ENCODE data around the gene PRDM16.

DNA sequence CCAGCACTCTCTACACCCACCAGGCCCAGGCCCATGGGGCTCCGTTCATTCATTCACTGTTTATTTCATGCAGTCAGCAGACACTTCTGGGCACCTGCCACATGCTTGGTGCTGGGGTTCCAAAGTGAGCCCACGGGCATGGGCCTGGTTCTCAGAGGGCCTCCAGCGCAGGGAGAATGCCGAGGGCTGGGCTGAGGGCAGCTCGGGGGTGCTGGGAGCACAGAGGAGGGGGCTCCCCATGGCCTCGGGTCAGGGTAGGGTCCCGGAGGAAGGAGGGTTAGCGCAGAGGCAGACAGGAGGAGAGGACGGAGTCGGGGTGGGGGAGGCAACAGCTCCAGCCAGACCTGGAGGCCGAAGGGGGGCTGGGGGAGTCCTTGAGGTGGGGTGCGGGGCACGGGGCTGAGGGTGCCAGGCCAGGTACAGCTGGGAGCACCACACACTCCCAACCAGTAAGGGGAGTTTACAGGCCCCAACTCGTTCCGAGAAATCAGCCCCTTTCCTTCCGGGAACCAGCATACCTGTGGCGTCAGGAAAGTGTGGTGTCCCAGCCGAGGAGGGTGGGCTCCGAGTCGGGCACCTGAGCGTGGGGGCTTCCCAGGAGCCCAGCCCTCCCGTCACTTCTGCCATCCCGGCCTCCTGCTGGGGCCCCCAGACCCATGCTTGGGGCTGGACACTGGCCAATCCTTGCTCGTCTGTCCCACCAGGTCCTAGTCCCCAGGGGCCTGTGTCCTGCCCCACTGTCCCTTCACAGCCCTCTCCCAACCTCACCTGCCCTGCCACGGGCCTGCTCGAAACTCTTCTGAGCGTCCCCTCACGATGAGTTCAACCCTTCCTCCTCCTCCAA lies 396.3 kb downstream of the PRDM16 start:
- TF ChIP-seq, protein P1, sequence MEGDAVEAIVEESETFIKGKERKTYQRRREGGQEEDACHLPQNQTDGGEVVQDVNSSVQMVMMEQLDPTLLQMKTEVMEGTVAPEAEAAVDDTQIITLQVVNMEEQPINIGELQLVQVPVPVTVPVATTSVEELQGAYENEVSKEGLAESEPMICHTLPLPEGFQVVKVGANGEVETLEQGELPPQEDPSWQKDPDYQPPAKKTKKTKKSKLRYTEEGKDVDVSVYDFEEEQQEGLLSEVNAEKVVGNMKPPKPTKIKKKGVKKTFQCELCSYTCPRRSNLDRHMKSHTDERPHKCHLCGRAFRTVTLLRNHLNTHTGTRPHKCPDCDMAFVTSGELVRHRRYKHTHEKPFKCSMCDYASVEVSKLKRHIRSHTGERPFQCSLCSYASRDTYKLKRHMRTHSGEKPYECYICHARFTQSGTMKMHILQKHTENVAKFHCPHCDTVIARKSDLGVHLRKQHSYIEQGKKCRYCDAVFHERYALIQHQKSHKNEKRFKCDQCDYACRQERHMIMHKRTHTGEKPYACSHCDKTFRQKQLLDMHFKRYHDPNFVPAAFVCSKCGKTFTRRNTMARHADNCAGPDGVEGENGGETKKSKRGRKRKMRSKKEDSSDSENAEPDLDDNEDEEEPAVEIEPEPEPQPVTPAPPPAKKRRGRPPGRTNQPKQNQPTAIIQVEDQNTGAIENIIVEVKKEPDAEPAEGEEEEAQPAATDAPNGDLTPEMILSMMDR (IDR thresholded peaks at IDR 0.05): no peak
- TF ChIP-seq POLR2AphosphoS5 (IDR thresholded peaks at IDR 0.05; ENCODE audit: low read depth, low read length) (no peak), TCF7L2 (IDR thresholded peaks at IDR 0.05; ENCODE audit: low read depth, low read length) (no peak), SIN3A (IDR thresholded peaks at IDR 0.05; ENCODE audit: borderline replicate concordance, insufficient read depth, low read depth, low read length) (no peak)
- TF ChIP-seq, protein P2, sequence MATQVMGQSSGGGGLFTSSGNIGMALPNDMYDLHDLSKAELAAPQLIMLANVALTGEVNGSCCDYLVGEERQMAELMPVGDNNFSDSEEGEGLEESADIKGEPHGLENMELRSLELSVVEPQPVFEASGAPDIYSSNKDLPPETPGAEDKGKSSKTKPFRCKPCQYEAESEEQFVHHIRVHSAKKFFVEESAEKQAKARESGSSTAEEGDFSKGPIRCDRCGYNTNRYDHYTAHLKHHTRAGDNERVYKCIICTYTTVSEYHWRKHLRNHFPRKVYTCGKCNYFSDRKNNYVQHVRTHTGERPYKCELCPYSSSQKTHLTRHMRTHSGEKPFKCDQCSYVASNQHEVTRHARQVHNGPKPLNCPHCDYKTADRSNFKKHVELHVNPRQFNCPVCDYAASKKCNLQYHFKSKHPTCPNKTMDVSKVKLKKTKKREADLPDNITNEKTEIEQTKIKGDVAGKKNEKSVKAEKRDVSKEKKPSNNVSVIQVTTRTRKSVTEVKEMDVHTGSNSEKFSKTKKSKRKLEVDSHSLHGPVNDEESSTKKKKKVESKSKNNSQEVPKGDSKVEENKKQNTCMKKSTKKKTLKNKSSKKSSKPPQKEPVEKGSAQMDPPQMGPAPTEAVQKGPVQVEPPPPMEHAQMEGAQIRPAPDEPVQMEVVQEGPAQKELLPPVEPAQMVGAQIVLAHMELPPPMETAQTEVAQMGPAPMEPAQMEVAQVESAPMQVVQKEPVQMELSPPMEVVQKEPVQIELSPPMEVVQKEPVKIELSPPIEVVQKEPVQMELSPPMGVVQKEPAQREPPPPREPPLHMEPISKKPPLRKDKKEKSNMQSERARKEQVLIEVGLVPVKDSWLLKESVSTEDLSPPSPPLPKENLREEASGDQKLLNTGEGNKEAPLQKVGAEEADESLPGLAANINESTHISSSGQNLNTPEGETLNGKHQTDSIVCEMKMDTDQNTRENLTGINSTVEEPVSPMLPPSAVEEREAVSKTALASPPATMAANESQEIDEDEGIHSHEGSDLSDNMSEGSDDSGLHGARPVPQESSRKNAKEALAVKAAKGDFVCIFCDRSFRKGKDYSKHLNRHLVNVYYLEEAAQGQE (IDR thresholded peaks at IDR 0.05; ENCODE audit: insufficient read depth in 1 of 2, low read depth in 2 of 2, low read length in 1 of 2): no peak
